Measurements from ENCODE around the gene DNER.

- TF ChIP-seq CTCF (IDR thresholded peaks at IDR 0.05; ENCODE audit: low read depth, low read length): no peak
- TF ChIP-seq EZH2phosphoT487 (IDR thresholded peaks at IDR 0.05; ENCODE audit: low read depth): no peak
These were observed 23.8 kb upstream of the DNER start for GRCh38 chr2:229738024-229738625.

Data from OCI-LY3 (cell line).